Measurements from ENCODE around the gene CSNK1A1.

The CSNK1A1 gene

DNA sequence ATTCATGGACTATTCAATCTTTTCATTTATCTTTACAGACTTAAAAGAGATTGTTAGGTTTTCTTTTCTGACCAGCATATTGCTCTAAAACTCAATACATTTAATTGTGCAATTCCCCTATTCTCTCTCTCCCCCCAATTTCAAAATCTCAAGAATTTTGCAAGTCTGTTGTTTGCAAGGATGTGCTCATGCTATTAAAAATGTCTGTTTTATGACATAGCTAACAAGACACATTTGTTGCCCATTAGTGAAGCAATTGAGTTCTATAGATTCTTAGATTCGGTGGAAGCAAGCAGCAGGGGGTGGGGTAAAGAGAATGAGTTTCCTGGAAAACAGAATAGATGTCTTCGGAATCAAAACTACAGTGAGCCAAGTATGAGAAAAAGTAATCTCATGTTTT is 8.5 kb upstream of the CSNK1A1 start:
- Histone ChIP-seq H3K27me3 (ENCODE audit: low read depth) (no peaks in the 10 kb centered on the region), H3K4me3 (no peak overlapping the region), H3K9me3 (no peaks in the 10 kb centered on the region), H3K4me1 (peaks cover 23% of the 10 kb centered on the region), H3K36me3 (replicated peaks) (no peaks in the 10 kb centered on the region)
- no peak for DNase-seq (ENCODE audit: low spot score in 2 of 2)
- in situ Hi-C loops (cut with MboI; ENCODE audit: low sequenced_read_pairs): loop anchor here (5.0 to 25.0 kb wide), 3 partner anchors 122 to 422 kb away; partner anchors contain the start of genes ABLIM3 and IL17B

DNA sequence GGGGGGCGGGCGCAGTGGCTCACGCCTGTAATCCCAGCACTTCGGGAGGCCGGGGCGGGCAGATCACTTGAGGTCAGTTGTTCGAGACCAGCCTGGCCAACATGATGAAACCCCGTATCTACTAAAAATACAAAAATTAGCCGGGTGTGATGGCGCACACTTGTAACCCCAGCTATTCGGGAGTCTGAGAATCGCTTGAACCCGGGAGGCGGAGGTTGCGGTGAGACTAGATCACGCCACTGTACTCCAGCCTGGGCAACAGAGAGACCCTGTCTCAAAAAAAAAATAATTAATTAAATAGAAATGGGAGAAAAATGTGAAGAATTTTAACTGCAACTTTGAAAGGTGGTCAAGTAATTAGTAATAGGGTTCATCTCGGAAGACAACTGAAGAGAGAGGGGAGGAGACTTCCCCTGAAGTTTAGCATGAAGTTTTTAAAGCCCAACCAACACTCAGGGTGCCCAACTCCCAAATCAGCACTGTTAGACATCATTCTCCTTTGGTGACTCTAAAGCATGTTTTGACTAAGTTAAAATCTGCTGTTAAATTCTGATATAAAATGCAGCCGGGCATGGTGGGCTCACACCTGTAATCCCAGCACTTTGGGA is 1.4 kb upstream of the CSNK1A1 start:
- no peak for DNase-seq (ENCODE audit: low spot score in 2 of 2)
- peaks cover 29% of the 10 kb centered on the region for H3K36me3 ChIP-seq (replicated peaks)
- in situ Hi-C loops (cut with MboI; ENCODE audit: low sequenced_read_pairs): loop anchor here (25.0 kb wide), 1 partner anchor 415 kb away; the partner anchor contains the start of gene ABLIM3
- no peaks in the 10 kb centered on the region for H3K27me3 ChIP-seq (ENCODE audit: low read depth)
- peaks cover 18% of the 10 kb centered on the region for H3K4me1 ChIP-seq
- no peaks in the 10 kb centered on the region for H3K9me3 ChIP-seq
- no peak overlapping the region for H3K4me3 ChIP-seq

DNA sequence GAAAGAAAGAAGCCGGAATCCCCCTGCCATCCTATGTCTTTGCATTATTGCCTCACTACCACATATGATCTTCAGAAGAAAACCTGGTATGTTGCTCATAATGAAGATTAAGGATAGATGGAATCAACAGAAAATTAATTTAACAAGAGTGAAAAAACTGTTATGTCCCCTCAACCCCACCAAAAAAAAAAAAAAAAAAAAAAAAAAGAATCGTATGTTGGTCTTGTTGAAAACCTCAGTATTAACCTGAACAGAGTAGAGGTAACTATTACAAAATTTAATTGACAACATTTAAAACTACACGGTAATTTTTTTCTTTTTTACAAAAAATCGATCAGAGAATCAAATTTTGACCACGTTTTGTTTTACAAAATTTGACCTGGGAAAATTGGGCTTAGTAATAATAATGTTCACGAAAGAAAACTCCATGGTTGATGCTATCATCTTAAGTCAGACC is 827 bp upstream of the CSNK1A1 start:
- in situ Hi-C loops (cut with MboI; ENCODE audit: low sequenced_read_pairs): loop anchor here (25.0 kb wide), 1 partner anchor 415 kb away; the partner anchor contains the start of gene ABLIM3
- Histone ChIP-seq H3K9me3 (no peaks in the 10 kb centered on the region), H3K4me1 (peaks cover 24% of the 10 kb centered on the region), H3K27me3 (ENCODE audit: low read depth) (no peaks in the 10 kb centered on the region), H3K36me3 (replicated peaks) (peaks cover 32% of the 10 kb centered on the region), H3K4me3 (peak overlapping the region; percentile 89)
- no peak for DNase-seq (ENCODE audit: low spot score in 2 of 2)

DNA sequence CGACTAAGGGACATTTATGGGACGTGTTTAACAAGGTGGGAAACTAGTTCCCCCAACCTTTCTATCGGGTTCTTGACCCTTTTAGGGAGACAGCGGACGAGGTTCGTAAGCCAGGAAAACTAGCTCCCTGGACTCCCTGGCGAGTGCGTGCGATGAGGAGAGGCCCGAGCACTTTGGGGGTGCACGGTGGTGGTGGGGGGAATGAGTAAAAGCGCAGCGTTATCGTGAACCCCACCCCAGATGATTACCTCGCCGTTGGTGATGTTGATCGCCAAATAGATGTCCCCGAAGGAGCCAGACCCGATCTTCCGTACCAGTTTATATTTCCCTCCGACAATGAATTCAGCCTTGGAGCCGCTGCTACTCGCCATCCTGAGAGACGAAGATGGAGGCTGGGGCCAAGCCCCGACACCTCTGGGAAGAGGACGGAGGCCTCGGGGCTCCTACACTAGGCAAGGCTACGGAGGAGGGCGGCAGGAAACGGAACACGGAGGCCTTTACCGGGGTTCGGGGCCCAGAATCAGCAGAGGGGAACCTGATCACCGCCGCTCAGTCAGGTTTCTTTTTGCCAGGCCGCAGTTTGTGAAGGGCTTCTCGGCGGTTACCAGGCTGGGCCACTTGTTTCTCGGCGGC is 529 bp downstream of the CSNK1A1 start:
- H3K36me3 ChIP-seq (replicated peaks): peaks cover 42% of the 10 kb centered on the region
- peaks cover 26% of the 10 kb centered on the region for H3K4me1 ChIP-seq
- no peak for DNase-seq (ENCODE audit: low spot score in 2 of 2)
- no peaks in the 10 kb centered on the region for H3K9me3 ChIP-seq
- no peaks in the 10 kb centered on the region for H3K27me3 ChIP-seq (ENCODE audit: low read depth)
- in situ Hi-C loops (cut with MboI; ENCODE audit: low sequenced_read_pairs): loop anchor here (25.0 kb wide), 1 partner anchor 413 kb away; the partner anchor contains the start of gene ABLIM3
- H3K4me3 ChIP-seq: peak overlapping the region; percentile 89

DNA sequence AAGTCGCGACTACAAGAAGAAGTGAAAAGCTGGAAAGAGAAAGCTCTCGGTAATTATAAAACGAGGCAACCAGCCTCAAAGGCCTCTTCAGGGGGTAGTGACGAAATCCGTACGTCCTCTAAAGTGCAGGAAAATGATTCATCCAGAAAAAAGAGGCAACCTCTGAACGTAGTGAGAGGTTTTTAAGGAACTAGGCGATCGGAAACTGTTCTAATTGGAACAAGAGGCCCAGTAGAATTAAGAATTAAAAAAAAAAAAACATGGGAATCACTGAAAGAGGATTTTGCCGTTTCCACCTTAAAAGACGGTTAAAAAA is 1.0 kb downstream of the CSNK1A1 start:
- DNase-seq (ENCODE audit: low spot score in 2 of 2): no peak
- in situ Hi-C loops (cut with MboI; ENCODE audit: low sequenced_read_pairs): loop anchor here (25.0 kb wide), 1 partner anchor 413 kb away; the partner anchor contains the start of gene ABLIM3
- H3K9me3 ChIP-seq: no peaks in the 10 kb centered on the region
- no peaks in the 10 kb centered on the region for H3K27me3 ChIP-seq (ENCODE audit: low read depth)
- peaks cover 29% of the 10 kb centered on the region for H3K4me1 ChIP-seq
- peak overlapping the region; percentile 89 for H3K4me3 ChIP-seq
- H3K36me3 ChIP-seq (replicated peaks): peaks cover 47% of the 10 kb centered on the region

DNA sequence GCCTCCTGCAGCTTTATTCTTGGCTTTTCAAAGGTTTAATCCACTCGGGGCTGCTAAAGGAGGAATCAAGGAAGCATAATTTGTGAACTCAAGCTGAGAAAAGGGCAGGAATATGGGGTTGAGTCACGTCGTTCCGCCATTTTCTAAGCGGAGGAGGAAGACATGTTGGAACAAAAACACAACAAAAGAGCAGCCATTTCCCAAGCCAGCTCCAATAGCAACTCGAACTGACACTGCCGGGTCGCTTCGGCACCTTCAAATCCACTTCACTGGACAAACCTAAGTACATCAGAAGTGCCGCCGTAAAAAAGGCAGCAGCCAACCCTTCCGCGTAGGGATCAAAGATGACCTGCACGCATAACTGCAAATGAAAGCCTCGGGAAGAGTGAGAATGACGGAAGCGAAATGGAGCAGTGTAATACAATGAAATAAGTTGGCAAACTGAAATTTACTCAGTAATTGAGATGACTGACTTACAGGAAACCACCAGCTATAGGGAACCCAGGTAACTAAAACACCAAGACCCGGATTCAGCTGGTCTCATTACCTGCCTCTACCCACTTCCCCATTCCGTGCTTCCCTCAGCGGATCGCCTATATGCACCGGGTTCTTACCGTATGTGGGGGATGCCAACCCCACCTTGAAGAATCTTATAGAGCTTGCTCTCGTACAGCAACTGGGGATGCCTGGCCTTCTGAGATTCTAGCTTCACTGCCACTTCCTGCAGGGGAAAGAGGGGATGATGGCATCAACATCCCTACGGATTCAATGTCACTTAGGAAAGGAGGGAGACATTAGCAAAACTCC is 1.6 kb downstream of the CSNK1A1 start:
- Histone ChIP-seq H3K27me3 (ENCODE audit: low read depth) (no peaks in the 10 kb centered on the region), H3K9me3 (no peaks in the 10 kb centered on the region), H3K4me1 (peaks cover 31% of the 10 kb centered on the region), H3K36me3 (replicated peaks) (peaks cover 50% of the 10 kb centered on the region), H3K4me3 (peak overlapping the region; percentile 89)
- peak; percentile 50 to 56 for DNase-seq (ENCODE audit: low spot score in 2 of 2)
- in situ Hi-C loops (cut with MboI; ENCODE audit: low sequenced_read_pairs): loop anchor here (25.0 kb wide), 1 partner anchor 412 kb away; the partner anchor contains the start of gene ABLIM3

DNA sequence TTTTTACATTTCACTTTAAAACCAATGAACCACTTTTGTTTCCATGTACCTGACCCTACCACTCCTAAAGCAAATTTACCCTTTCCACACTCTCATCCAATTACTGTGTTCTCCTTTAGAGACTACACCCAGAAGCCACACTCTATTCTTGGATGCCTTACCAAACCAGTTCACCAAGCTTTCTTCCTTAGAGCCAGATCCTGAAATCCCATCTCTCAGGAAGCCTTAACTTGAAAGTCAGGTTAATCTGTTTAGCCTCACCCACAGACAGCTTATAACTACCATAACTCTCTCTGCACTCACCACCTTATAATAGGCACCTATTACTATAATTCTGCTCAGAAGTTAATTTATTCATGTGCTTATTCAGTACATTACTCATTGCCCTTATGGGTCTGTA is 4.3 kb downstream of the CSNK1A1 start:
- Histone ChIP-seq H3K36me3 (replicated peaks) (peaks cover 57% of the 10 kb centered on the region), H3K27me3 (ENCODE audit: low read depth) (no peaks in the 10 kb centered on the region), H3K9me3 (no peaks in the 10 kb centered on the region), H3K4me1 (peaks cover 37% of the 10 kb centered on the region), H3K4me3 (no peak overlapping the region)
- in situ Hi-C loops (cut with MboI; ENCODE audit: low sequenced_read_pairs): no loop called here
- no peak for DNase-seq (ENCODE audit: low spot score in 2 of 2)

DNA sequence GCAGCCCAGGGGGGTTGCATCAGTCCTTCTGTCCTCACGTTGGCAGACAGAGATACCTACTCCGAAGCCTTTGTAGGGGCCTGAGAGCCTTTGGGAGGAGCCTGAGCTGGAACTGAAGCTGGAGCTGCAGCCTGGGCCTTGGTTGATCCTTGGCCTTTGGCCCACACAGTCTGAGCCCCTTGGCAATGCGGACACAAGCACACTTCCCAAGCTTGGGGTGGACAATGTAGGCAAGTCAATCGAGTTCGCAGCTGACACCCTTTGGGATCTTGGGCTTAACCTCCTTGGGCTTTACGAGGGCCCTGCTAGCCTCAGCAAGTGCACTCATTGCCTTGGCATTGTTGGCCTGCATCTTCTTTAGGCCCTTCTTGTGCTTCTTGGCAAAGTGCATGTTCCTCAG is 5.9 kb downstream of the CSNK1A1 start:
- in situ Hi-C loops (cut with MboI; ENCODE audit: low sequenced_read_pairs): no loop called here
- H3K36me3 ChIP-seq (replicated peaks): peaks cover 58% of the 10 kb centered on the region
- H3K27me3 ChIP-seq (ENCODE audit: low read depth): no peaks in the 10 kb centered on the region
- no peaks in the 10 kb centered on the region for H3K9me3 ChIP-seq
- DNase-seq (ENCODE audit: low spot score in 2 of 2): no peak
- no peak overlapping the region for H3K4me3 ChIP-seq
- peaks cover 39% of the 10 kb centered on the region for H3K4me1 ChIP-seq

DNA sequence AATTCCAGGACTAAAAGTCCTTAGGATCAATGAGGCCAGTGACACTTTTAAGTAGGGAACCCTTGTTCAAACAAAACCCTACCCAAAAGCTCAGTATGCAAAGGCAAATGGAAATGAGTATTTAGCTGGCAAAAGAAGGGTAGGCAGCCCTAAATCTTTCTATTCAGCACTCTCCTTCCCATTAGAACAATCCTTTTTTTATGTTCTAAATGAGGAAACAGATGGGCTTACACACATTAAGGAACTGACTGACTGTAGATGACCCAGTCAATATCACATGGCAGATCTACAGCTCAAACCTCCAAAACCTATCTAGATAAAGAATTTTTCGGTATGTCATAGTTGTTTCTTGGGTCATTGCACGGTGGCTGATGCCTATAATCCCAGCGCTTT is 7.2 kb downstream of the CSNK1A1 start:
- H3K4me1 ChIP-seq: peaks cover 41% of the 10 kb centered on the region
- DNase-seq (ENCODE audit: low spot score in 2 of 2): peak in 1 of 2 experiments; percentile 80
- in situ Hi-C loops (cut with MboI; ENCODE audit: low sequenced_read_pairs): no loop called here
- peaks cover 52% of the 10 kb centered on the region for H3K36me3 ChIP-seq (replicated peaks)
- H3K4me3 ChIP-seq: no peak overlapping the region
- no peaks in the 10 kb centered on the region for H3K9me3 ChIP-seq
- no peaks in the 10 kb centered on the region for H3K27me3 ChIP-seq (ENCODE audit: low read depth)

DNA sequence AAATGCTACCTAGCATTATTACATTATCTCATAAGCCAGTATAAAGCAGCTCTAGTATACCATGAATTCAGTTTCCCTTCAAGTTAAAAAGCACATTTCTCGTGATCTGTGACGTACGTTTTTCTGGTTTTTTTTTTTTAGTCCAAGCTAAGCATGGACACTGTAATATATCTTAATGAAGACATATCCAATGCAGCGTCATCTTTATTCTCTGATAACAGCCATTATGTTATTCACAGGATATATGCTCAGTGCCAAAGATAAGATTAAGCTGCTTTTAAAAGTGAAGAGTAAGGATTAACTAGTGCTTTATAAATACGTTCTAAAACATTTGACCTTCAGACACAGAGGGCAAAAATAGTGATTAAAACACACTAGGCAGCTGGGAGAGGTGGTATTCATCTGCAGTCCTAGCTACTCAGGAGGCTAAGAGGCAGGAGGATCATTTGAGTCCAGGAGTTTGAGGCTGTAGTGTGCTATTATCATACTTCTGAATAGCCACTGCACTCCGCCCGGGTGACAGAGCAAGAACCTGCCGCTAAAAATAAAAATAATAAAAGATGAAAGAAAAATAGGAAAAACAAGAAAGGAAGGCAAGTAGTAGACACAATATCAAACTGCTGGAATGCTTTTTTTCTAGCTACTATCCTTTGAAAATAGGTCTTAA is 7.7 kb downstream of the CSNK1A1 start:
- no peak overlapping the region for H3K4me3 ChIP-seq
- no peaks in the 10 kb centered on the region for H3K9me3 ChIP-seq
- peaks cover 52% of the 10 kb centered on the region for H3K36me3 ChIP-seq (replicated peaks)
- peak in 1 of 2 experiments; percentile 55 for DNase-seq (ENCODE audit: low spot score in 2 of 2)
- H3K27me3 ChIP-seq (ENCODE audit: low read depth): no peaks in the 10 kb centered on the region
- in situ Hi-C loops (cut with MboI; ENCODE audit: low sequenced_read_pairs): no loop called here
- H3K4me1 ChIP-seq: peaks cover 36% of the 10 kb centered on the region

DNA sequence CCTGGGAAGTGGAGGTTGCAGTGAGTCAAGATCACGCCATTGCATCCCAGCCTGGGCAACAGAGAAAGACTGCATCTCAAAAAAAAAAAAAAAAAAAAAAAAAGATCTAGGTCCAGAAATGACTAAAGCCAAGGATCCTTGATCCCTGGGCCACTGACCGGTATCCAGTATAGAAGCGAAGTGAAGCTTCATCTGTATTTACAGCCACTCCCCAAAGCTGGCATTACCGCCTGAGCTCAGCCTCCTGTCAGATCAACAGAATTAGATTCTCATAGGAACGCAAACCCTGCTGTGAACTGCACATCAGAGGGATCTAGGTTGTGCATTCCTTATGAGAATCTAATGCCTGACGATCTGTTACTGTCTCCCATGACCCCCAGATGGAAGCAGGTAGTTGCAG is 9.3 kb downstream of the CSNK1A1 start:
- Histone ChIP-seq H3K9me3 (no peaks in the 10 kb centered on the region), H3K36me3 (replicated peaks) (peaks cover 46% of the 10 kb centered on the region), H3K4me3 (no peak overlapping the region), H3K4me1 (peaks cover 26% of the 10 kb centered on the region), H3K27me3 (ENCODE audit: low read depth) (no peaks in the 10 kb centered on the region)
- DNase-seq (ENCODE audit: low spot score in 2 of 2): no peak
- in situ Hi-C loops (cut with MboI; ENCODE audit: low sequenced_read_pairs): no loop called here

DNA sequence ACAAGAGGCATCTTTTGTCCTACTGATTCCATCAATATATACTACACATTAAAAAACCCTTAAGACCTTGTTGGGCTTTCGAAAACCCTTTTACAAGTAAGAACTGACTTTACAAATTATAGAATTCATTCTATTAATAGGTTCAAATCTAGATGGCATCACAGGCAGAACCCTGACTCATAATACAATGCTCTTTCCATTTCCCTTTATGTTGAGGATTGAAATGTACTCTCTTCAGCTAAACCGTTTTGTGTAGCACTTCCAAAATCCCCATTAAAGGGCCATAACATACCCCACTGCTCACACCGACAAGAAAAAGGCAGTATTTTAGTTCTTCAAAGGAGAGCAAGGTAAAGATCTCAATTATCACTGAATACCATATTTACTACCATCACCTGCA is 11.2 kb downstream of the CSNK1A1 start:
- Histone ChIP-seq H3K36me3 (replicated peaks) (peaks cover 41% of the 10 kb centered on the region), H3K4me3 (no peak overlapping the region), H3K4me1 (peaks cover 31% of the 10 kb centered on the region), H3K27me3 (ENCODE audit: low read depth) (no peaks in the 10 kb centered on the region), H3K9me3 (no peaks in the 10 kb centered on the region)
- no peak for DNase-seq (ENCODE audit: low spot score in 2 of 2)
- in situ Hi-C loops (cut with MboI; ENCODE audit: low sequenced_read_pairs): no loop called here

DNA sequence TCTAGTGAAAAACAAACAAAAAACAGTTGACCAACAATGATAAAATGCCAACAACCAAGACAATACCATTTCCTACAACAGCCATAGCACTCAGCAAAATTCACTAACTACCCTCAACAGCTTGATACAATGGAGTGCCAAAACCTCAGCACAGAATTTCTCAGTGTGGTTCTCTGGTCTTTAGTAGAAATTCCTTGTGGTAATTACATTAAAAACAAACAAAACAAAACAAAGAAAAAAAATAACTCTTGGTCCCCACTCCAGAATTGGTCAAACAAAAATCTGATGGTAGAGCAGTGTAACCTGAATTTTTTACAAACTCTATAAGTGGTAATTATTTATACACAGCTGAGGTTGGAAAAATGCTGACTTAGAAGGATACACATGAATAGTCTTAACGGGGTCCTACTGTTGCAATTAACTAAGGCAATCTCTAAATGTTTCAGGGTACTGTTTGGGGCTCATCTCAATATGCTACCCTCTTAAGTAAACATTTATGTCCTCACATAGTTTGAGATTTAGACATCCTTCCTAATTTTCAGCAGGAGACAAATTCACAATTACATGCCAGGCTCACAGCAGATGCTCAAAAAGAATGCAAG is 13.8 kb downstream of the CSNK1A1 start:
- no peaks in the 10 kb centered on the region for H3K27me3 ChIP-seq (ENCODE audit: low read depth)
- H3K9me3 ChIP-seq: no peaks in the 10 kb centered on the region
- peaks cover 20% of the 10 kb centered on the region for H3K4me1 ChIP-seq
- peaks cover 37% of the 10 kb centered on the region for H3K36me3 ChIP-seq (replicated peaks)
- no peak overlapping the region for H3K4me3 ChIP-seq
- no peak for DNase-seq (ENCODE audit: low spot score in 2 of 2)
- in situ Hi-C loops (cut with MboI; ENCODE audit: low sequenced_read_pairs): no loop called here
